Gastroesophageal sphincter (tissue), 4 donors: ENCODE data around the gene UBE2S. TPM values are rescaled to one million over a fixed set of nuclear protein-coding genes. Genes with fewer than 3 reads are reported as not detected.

Source experiments
- ATAC-seq: fragments of 150-250 bp; one replicate; pipeline ENCODE4 v1.9.1; 2016; ENCODE audit warnings: mild to moderate bottlenecking, moderate library complexity
- H3K27ac ChIP-seq, 4 donors: fragments of 200-600 bp; sonication (generic) in 3 of 4; 1 replicate in 3 of 4; 2 replicates in 1 of 4; pipeline ENCODE4 v1.5.1; 2016 to 2019
- H3K27me3 ChIP-seq: fragments of 200-600 bp; sonication (generic); one replicate; pipeline ENCODE4 v1.5.1; 2019
- H3K36me3 ChIP-seq, 2 donors: fragments of 200-600 bp; sonication (generic); one replicate each; pipeline ENCODE4 v1.5.1; 2019; ENCODE audit warnings: control low read depth in 1 of 2
- H3K4me1 ChIP-seq, 3 donors: fragments of 200-600 bp; sonication (generic); 1 replicate in 2 of 3; 2 replicates in 1 of 3; pipeline ENCODE4 v1.5.1; 2016 to 2019; ENCODE audit warnings: control low read depth in 2 of 3
- H3K4me3 ChIP-seq, 2 donors: fragments of 200-600 bp; sonication (generic); one replicate each; pipeline ENCODE4 v1.5.1; 2019; ENCODE audit warnings: mild to moderate bottlenecking in 1 of 2, moderate library complexity in 1 of 2
- H3K9me3 ChIP-seq, 3 donors: fragments of 200-600 bp; sonication (generic); one replicate each; pipeline ENCODE4 v1.5.1; 2017 to 2019; ENCODE audit warnings: control low read depth in 2 of 3
- CTCF ChIP-seq, 4 experiments: fragments of 200-600 bp in 2 of 4; fragments of 450-650 bp in 2 of 4; sonication (generic) in 1 of 4; IDR thresholded peaks; one replicate each; pipeline ENCODE4 v1.5.1; 2017 to 2019; ENCODE audit warnings: antibody characterized with exemption in 4 of 4, mild to moderate bottlenecking in 2 of 4, moderate library complexity in 2 of 4
- EP300 ChIP-seq: sonication (generic); formaldehyde crosslinking; IDR thresholded peaks from one replicate; pipeline ENCODE4 v1.6.1; 2017; ENCODE audit warnings: antibody characterized with exemption, mild to moderate bottlenecking
- POLR2A ChIP-seq, 2 donors: fragments of 450-650 bp; IDR thresholded peaks; one replicate each; pipeline ENCODE4 v1.6.1; 2017; ENCODE audit warnings: antibody characterized with exemption in 2 of 2, mild to moderate bottlenecking in 2 of 2, moderate library complexity in 1 of 2
- POLR2AphosphoS5 ChIP-seq: sonication (generic); formaldehyde crosslinking; IDR thresholded peaks from one replicate; pipeline ENCODE4 v1.6.1; 2017; ENCODE audit warnings: antibody characterized with exemption
- WGBS, 2 donors: methylation state at CpG; one replicate each; pipeline ENCODE4 v1.1.5; 2018; ENCODE audit warnings: low coverage in 1 of 2; 5-methylcytosine and 5-hydroxymethylcytosine counted together
- total RNA-seq, 4 donors: library from RNA; depleted of rRNA; stranded (reverse); fragments of >200 nt; gene quantifications; one replicate each; pipeline ENCODE4 v1.1.0, GENCODE V29; 2016

UBE2S gene
- total RNA-seq, 4 donors from 2014 or later = 12.6 to 17.7 (median 15.4) TPM

- Histone ChIP-seq H3K27ac (no peak overlapping the region), H3K9me3 (no peaks in the 10 kb centered on the region), H3K27me3 (peaks cover 84% of the 10 kb centered on the region), H3K4me3 (no peak overlapping the region), H3K4me1 (peaks cover 0 to 30% (median 17%) of the 10 kb centered on the region in 3 donors), H3K36me3 (peaks cover 0 to 6% of the 10 kb centered on the region in 2 donors)
- no peak for ATAC-seq
- no peak for TF ChIP-seq EP300
- no peak for TF ChIP-seq CTCF (IDR thresholded peaks at IDR 0.05)
- 63 to 69% methylated on average over 11 to 18 of the region's 25 CpGs for WGBS, 2 donors
Measured at GRCh38 chr19:55352549-55353145, 54.9 kb downstream of the UBE2S start.

GRCh38 chr19:55352040-55352439 lies 55.5 kb downstream of the UBE2S start:
- no CpG with 5 or more reads among the region's 6 CpGs for WGBS, 2 donors
- H3K27ac ChIP-seq = no peak overlapping the region
- peaks cover 0 to 12% of the 10 kb centered on the region in 2 donors for H3K36me3 ChIP-seq
- H3K4me3 ChIP-seq = no peak overlapping the region
- peaks cover 0 to 36% (median 17%) of the 10 kb centered on the region in 3 donors for H3K4me1 ChIP-seq
- peaks cover 79% of the 10 kb centered on the region for H3K27me3 ChIP-seq
- no peaks in the 10 kb centered on the region for H3K9me3 ChIP-seq
- no peak for TF ChIP-seq CTCF (IDR thresholded peaks at IDR 0.05)
- no peak for TF ChIP-seq EP300
- TF ChIP-seq POLR2A (IDR thresholded peaks at IDR 0.05) = no peak
- TF ChIP-seq POLR2AphosphoS5 = no peak
- no peak for ATAC-seq

GRCh38 chr19:55350620-55351315 lies 56.8 kb downstream of the UBE2S start:
- no peaks in the 10 kb centered on the region for H3K9me3 ChIP-seq
- H3K4me3 ChIP-seq = no peak overlapping the region
- H3K27ac ChIP-seq = no peak overlapping the region
- WGBS, 2 donors = 64 to 85% methylated on average over 7 to 9 of the region's 11 CpGs
- peaks cover 67% of the 10 kb centered on the region for H3K27me3 ChIP-seq
- no peak for ATAC-seq
- peaks cover 0 to 22% of the 10 kb centered on the region in 2 donors for H3K36me3 ChIP-seq
- peaks cover 0 to 44% (median 17%) of the 10 kb centered on the region in 3 donors for H3K4me1 ChIP-seq
- TF ChIP-seq POLR2AphosphoS5 (no peak), POLR2A (IDR thresholded peaks at IDR 0.05) (no peak), EP300 (no peak), CTCF (IDR thresholded peaks at IDR 0.05) (no peak)

Other genes starting within 250 kb of the UBE2S start
- gene DNAAF3, start 241.2 kb downstream of the UBE2S start, total RNA-seq = under 1 TPM in 2 of 4 donors, not detected in 2; 0.42 to 0.52 TPM
- under 1 TPM in 1 of 4 donors, not detected in 3; 0.13 TPM for gene SYT5, start 227.5 kb downstream of the UBE2S start, total RNA-seq
- 1 to 10 TPM in 3 of 4 donors, under 1 TPM in 1; 0.54 to 4.0 (median 1.4) TPM for gene PTPRH, start 198.3 kb downstream of the UBE2S start, total RNA-seq
- 1 to 10 TPM in 3 of 4 donors, not detected in 1; 1.7 to 3.8 (median 1.8) TPM for gene TMEM86B, start 179.0 kb downstream of the UBE2S start, total RNA-seq
- 10 to 100 TPM; 32.6 to 79.4 (median 34.0) TPM for gene PPP6R1, start 148.8 kb downstream of the UBE2S start, total RNA-seq
- 10 to 100 TPM; 20.9 to 37.1 (median 26.5) TPM for gene HSPBP1, start 127.7 kb downstream of the UBE2S start, total RNA-seq
- gene BRSK1, start 123.8 kb downstream of the UBE2S start, total RNA-seq = 10 to 100 TPM in 1 of 4 donors, 1 to 10 TPM in 3; 4.0 to 19.8 (median 8.8) TPM
- 10 to 100 TPM in 1 of 4 donors, 1 to 10 TPM in 2, not detected in 1; 2.2 to 12.4 (median 3.3) TPM for gene TMEM150B, start 82.4 kb downstream of the UBE2S start, total RNA-seq
- 10 to 100 TPM in 2 of 4 donors, 1 to 10 TPM in 2; 3.4 to 11.2 (median 9.2) TPM for gene KMT5C, start 67.9 kb downstream of the UBE2S start, total RNA-seq
- gene COX6B2, start 53.1 kb downstream of the UBE2S start, total RNA-seq = not detected
- not detected for gene GARIN5B, start 44.5 kb downstream of the UBE2S start, total RNA-seq
- gene IL11, start 37.3 kb downstream of the UBE2S start, total RNA-seq = under 1 TPM in 1 of 4 donors, not detected in 3; 0.67 TPM
- not detected for gene TMEM190, start 31.0 kb downstream of the UBE2S start, total RNA-seq
- 1 to 10 TPM in 2 of 4 donors, not detected in 2; 1.6 to 6.0 TPM for gene TMEM238, start 23.5 kb downstream of the UBE2S start, total RNA-seq
- gene RPL28, start 21.9 kb downstream of the UBE2S start, total RNA-seq = 100 to 1,000 TPM; 174 to 282 (median 271) TPM
- not detected for gene SHISA7, start 35.5 kb upstream of the UBE2S start, total RNA-seq
- gene ISOC2, start 53.9 kb upstream of the UBE2S start, total RNA-seq = 10 to 100 TPM; 39.0 to 78.5 (median 63.8) TPM
- gene C19orf85, start 57.0 kb upstream of the UBE2S start, total RNA-seq = not detected
- gene ZNF628, start 68.8 kb upstream of the UBE2S start, total RNA-seq = 10 to 100 TPM in 1 of 4 donors, 1 to 10 TPM in 3; 2.4 to 13.0 (median 4.9) TPM
- 10 to 100 TPM in 1 of 4 donors, 1 to 10 TPM in 3; 7.4 to 14.0 (median 7.9) TPM for gene NAT14, start 77.4 kb upstream of the UBE2S start, total RNA-seq
- gene SSC5D, start 80.6 kb upstream of the UBE2S start, total RNA-seq = 10 to 100 TPM in 3 of 4 donors, 1 to 10 TPM in 1; 6.3 to 39.2 (median 23.5) TPM
- gene SBK2, start 129.3 kb upstream of the UBE2S start, total RNA-seq = not detected
- under 1 TPM in 2 of 4 donors, not detected in 2; 0.40 TPM for gene SBK3, start 137.8 kb upstream of the UBE2S start, total RNA-seq
- 1 to 10 TPM; 2.8 to 6.9 (median 3.9) TPM for gene ZNF579, start 173.1 kb upstream of the UBE2S start, total RNA-seq
- 10 to 100 TPM in 2 of 4 donors, 1 to 10 TPM in 2; 4.7 to 11.2 (median 9.9) TPM for gene FIZ1, start 191.7 kb upstream of the UBE2S start, total RNA-seq
- gene ZNF524, start 192.5 kb upstream of the UBE2S start, total RNA-seq = 10 to 100 TPM; 20.3 to 33.5 (median 26.4) TPM
- 10 to 100 TPM in 1 of 4 donors, 1 to 10 TPM in 3; 4.6 to 12.0 (median 6.4) TPM for gene ZNF865, start 197.9 kb upstream of the UBE2S start, total RNA-seq
- 1 to 10 TPM in 3 of 4 donors, under 1 TPM in 1; 0.54 to 8.1 (median 4.8) TPM for gene ZNF784, start 216.8 kb upstream of the UBE2S start, total RNA-seq
- 10 to 100 TPM; 28.9 to 44.1 (median 35.2) TPM for gene ZNF580, start 233.2 kb upstream of the UBE2S start, total RNA-seq
- gene ZNF581, start 235.9 kb upstream of the UBE2S start, total RNA-seq = 10 to 100 TPM in 3 of 4 donors, 1 to 10 TPM in 1; 8.4 to 17.5 (median 11.4) TPM
- gene CCDC106, start 240.4 kb upstream of the UBE2S start, total RNA-seq = 10 to 100 TPM; 11.4 to 28.5 (median 15.5) TPM
- 10 to 100 TPM; 68.9 to 97.9 (median 91.4) TPM for gene U2AF2, start 247.2 kb upstream of the UBE2S start, total RNA-seq